Skin epidermis (tissue), 12 donors: ENCODE results near the gene CCDC90B.

Experiments used
- H3K27ac ChIP-seq, 21 experiments: fragments of 200-600 bp; sonication (generic) in 11 of 21; one replicate each; pipeline ENCODE4 v1.5.0; 2020; ENCODE audit warnings: mild to moderate bottlenecking in 3 of 21, inconsistent platforms in 2 of 21, moderate library complexity in 2 of 21
- H3K4me3 ChIP-seq, 7 experiments: fragments of 200-600 bp; sonication (generic) in 2 of 7; one replicate each; pipeline ENCODE4 v1.5.0; 2020; ENCODE audit warnings: inconsistent platforms in 2 of 7, mild to moderate bottlenecking in 2 of 7, moderate library complexity in 1 of 7

CCDC90B gene

GRCh38 chr11:83249445-83249844 is 36.7 kb downstream of the CCDC90B start:
- no peak overlapping the region for H3K27ac ChIP-seq
- no peak overlapping the region for H3K4me3 ChIP-seq

- no peak overlapping the region for H3K27ac ChIP-seq
- no peak overlapping the region for H3K4me3 ChIP-seq
These were observed 44.7 kb downstream of the CCDC90B start for GRCh38 chr11:83241291-83241946.

GRCh38 chr11:83238111-83238510 is 48.1 kb downstream of the CCDC90B start:
- Histone ChIP-seq H3K4me3 (no peak overlapping the region), H3K27ac (no peak overlapping the region)

- Histone ChIP-seq H3K27ac (no peak overlapping the region), H3K4me3 (no peak overlapping the region)
These were observed 50.3 kb downstream of the CCDC90B start for GRCh38 chr11:83235825-83236224.

GRCh38 chr11:83223457-83223856 is 62.7 kb downstream of the CCDC90B start:
- Histone ChIP-seq H3K4me3 (no peak overlapping the region), H3K27ac (no peak overlapping the region)

- Histone ChIP-seq H3K4me3 (no peak overlapping the region), H3K27ac (no peak overlapping the region)
These were observed 63.7 kb downstream of the CCDC90B start for GRCh38 chr11:83222499-83222898.

GRCh38 chr11:83221694-83222093 is 64.5 kb downstream of the CCDC90B start:
- Histone ChIP-seq H3K4me3 (no peak overlapping the region), H3K27ac (no peak overlapping the region)

- Histone ChIP-seq H3K27ac (no peak overlapping the region), H3K4me3 (no peak overlapping the region)
These were observed 65.9 kb downstream of the CCDC90B start for GRCh38 chr11:83220260-83220659.

GRCh38 chr11:83219095-83219494 is 67.1 kb downstream of the CCDC90B start:
- H3K4me3 ChIP-seq: no peak overlapping the region
- no peak overlapping the region for H3K27ac ChIP-seq
